ENCODE measurements around the gene TMEM232.

TMEM232 gene

DNA sequence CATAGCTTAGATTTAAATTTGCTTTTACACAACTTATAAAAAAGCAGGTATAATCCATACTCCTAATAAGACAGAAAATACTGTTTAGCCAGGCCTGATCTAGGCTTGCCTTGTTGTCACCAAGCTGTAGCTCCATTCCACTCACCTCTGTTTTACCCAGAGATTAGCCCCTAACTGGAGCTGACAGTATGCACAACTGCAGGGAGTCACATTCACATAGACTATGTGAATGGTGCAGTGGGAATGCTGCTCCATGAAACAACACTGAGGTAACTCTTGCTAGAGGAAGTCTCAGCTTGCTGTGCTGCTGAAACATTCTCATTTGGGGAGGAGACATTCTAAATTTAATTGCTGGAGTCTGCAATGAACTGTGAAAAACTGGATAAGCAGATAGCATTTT is 209.1 kb downstream of the TMEM232 start:
- no peak for DNase-seq (ENCODE audit: low read depth in 2 of 2)

GRCh38 chr5:110514030-110514429 is 212.4 kb downstream of the TMEM232 start:
- no peak for DNase-seq (ENCODE audit: low read depth in 2 of 2)

DNA sequence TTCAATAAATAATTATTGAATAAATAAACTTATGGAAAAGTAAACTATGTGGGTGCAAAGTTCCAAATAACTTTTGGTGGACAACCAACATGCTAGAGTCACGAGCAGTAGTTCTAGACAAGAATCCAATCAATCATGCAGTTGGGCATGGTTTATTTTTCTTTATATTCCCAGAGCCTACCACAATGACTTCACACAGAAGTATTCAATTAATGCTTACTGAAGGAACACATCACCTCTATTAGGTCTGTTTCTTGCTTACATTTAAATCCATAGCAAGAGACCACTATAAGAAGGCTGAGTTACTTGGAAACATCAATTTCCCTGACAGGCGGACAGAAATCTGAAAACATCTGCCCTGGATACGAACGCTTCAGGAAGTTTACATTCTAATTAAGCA is 214.2 kb downstream of the TMEM232 start:
- DNase-seq (ENCODE audit: low read depth in 2 of 2) = no peak

DNA sequence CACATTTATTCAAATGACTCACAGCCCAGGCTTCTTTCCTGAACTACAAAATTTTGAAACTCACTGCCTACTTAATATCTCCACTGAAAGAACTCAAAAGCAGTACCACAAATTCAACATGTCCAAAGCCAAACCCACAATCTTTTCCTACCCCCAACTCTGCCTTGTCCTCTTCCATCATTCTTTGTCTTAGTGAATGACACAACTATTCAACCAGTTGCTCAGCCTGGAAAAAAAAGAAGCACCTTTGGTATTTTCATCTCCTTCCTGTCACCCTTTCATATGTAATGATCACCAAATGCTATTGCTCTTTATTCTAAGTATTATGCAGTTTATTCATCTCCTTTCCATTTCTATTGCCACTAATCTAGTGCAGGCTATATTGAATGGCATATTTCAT is 216.3 kb downstream of the TMEM232 start:
- no peak for DNase-seq (ENCODE audit: low read depth in 2 of 2)

DNA sequence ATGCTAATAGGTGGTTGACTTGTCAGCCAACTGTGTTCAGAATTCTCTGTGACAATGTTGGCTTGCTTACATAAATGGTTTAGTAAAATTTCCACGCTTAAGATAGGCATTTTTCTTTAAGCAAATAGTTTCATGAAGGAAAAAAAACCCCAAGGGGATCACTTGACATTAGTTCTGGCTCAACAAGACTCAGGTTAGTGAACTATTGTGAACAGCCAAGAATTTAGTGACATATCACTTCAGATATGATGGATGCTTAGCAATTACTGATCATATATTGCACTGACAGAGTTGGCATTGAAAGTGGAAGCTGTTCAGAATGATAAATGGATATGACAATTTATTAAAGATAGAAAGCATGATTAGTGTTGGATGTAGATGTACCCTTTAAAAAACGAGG is 218.5 kb downstream of the TMEM232 start:
- DNase-seq (ENCODE audit: low read depth in 2 of 2) = no peak

- no peak for DNase-seq (ENCODE audit: low read depth in 2 of 2)
Measured at GRCh38 chr5:110506378-110506777, 220.1 kb downstream of the TMEM232 start.

DNA sequence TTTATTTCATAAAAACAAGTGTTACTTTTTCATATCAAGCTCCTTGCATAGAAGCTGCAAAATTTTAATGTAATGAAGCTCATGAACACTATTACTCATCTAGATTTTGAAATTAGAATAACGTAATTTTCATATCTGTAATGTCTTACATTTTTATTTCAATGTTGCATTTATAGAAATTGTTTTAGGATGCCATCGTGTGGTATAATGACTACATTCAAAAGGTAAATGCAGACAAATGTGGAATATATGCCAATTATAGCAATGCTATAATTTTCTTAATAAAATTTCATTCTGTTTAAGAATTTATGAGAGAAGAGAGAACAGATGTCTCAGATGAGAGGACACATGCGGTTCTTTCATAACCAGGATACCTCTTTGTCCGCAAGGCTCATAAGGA is 230.2 kb downstream of the TMEM232 start:
- no peak for DNase-seq (ENCODE audit: low read depth in 2 of 2)

- DNase-seq (ENCODE audit: low read depth in 2 of 2) = no peak
Measured at GRCh38 chr5:110492446-110492845, 234.0 kb downstream of the TMEM232 start.

GRCh38 chr5:110478895-110479294 is 247.6 kb downstream of the TMEM232 start:
- no peak for DNase-seq (ENCODE audit: low read depth in 2 of 2)

DNA sequence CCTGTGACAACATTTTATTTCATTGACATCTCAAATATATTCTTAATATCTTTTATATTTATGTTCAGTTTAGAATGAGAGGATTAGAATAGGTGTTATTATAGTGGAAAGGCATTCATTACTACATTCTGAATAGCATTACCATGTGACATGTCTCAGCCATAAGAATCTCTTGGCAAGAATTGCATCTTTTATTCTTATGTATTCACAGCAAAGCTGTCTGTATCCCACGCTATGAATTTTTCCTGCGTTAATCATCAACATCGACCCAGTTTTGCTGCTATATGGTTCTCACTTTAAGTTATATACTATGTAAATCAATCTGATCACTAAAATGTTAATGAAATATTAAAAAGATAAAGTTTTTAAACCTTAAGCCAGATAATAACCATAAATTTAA is 248.6 kb downstream of the TMEM232 start:
- no peak for DNase-seq (ENCODE audit: low read depth in 2 of 2)

DNA sequence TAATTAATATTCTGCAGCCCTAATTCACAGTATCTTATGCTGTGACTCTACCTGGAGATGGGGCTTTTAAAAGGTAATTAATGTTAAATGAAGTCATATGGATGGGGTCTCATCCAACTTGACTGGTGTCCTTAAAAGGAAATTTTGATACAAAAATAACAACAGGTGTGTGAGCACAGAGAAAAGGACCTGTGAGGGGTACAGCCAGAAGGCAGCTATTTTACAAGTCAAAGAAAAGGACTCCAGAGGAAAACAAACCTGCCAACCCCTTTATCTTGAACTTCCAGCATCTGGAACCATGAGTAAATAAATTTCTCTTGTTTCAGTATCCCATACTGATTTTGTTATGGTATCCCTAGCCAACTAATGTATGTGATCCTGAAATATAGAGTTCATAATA is 250.3 kb downstream of the TMEM232 start:
- no peak for DNase-seq (ENCODE audit: low read depth in 2 of 2)

- no peak for DNase-seq (ENCODE audit: low read depth in 2 of 2)
Measured at GRCh38 chr5:110475529-110475928, 250.9 kb downstream of the TMEM232 start.

GRCh38 chr5:110469486-110469885 is 257.0 kb downstream of the TMEM232 start:
- DNase-seq (ENCODE audit: low read depth in 2 of 2) = no peak

DNA sequence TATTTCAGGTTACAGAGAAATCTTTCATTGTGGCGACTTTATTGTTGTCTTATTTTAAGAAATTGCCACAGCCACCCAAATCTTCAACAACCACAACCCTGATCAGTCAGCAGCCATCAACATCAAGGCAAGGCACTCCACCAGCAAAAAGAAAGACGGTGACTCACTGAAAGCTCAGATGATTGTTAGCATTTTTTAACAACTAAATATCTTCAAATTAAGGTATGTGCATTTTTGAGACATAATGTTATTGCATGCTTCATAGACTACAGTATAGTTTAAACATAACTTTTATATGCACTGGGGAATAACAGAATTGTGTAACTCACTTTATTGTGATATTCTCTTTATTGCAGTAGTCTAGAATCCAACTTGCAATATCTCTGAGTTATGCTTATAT is 263.4 kb downstream of the TMEM232 start:
- no peak for DNase-seq (ENCODE audit: low read depth in 2 of 2)

DNA sequence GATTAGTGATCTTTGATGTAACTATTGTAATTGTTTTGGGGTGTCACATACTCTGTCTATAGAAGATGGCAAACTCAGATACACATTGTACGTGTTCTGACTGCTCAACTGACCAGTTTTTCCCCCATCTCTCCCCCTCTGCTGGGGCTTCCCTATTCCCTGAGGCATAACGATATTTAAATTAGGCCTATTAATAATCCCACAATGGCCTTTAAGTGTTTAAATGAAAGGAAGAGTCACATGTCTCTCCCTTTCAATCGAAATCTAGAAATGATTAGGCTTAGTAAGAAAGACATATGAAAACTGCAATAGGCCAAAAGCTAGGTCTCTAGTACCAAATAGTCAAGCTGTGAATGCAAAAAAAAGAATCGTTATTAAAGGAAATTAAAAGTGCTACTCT is 265.6 kb downstream of the TMEM232 start:
- no peak for DNase-seq (ENCODE audit: low read depth in 2 of 2)

GRCh38 chr5:110458313-110458712 is 268.2 kb downstream of the TMEM232 start:
- DNase-seq (ENCODE audit: low read depth in 2 of 2) = no peak

GRCh38 chr5:110442856-110443255 is 283.6 kb downstream of the TMEM232 start:
- DNase-seq (ENCODE audit: low read depth in 2 of 2) = no peak

DNA sequence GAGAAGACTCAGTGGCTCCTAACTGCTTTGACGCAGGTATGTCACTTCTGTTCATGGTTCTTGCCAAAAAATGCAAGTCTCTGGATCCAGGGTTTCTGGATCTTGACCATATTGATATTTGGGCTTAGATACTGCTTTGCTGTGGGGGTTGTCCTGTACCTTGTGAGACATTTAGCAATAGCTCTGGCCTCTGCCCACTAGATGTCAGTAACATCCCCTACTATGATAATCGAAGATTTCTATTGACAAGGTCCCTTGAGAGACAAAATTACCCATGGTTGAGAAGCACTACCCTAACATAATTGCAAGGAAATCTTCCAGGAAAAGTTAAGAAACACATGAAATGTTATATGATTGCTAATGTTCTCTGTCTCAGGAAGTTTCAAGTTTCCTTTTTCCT is 285.4 kb downstream of the TMEM232 start:
- DNase-seq (ENCODE audit: low read depth in 2 of 2) = no peak

DNA sequence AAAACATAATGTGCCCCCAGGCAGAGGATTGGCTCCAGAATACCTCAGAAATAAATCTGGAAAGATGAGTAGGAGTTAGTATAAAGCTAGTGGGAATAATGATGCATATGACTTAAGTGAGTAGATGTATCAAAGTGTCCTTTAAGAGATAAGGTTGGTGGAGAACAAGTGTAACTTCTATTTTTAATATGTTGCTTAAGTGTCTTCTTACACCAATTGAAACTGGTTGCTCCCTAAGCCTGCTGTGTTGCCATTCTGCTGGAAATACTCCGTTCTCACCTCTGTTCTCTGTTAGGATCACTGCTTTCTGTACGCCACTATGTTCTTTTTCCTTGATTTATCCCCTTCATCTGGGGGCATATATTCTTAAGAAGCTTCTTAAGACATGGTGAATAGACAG is 286.4 kb downstream of the TMEM232 start:
- no peak for DNase-seq (ENCODE audit: low read depth in 2 of 2)

- no peak for DNase-seq (ENCODE audit: low read depth in 2 of 2)
Measured at GRCh38 chr5:110439296-110439695, 287.2 kb downstream of the TMEM232 start.

- DNase-seq (ENCODE audit: low read depth in 2 of 2) = no peak
Measured at GRCh38 chr5:110435207-110435606, 291.3 kb downstream of the TMEM232 start.

DNA sequence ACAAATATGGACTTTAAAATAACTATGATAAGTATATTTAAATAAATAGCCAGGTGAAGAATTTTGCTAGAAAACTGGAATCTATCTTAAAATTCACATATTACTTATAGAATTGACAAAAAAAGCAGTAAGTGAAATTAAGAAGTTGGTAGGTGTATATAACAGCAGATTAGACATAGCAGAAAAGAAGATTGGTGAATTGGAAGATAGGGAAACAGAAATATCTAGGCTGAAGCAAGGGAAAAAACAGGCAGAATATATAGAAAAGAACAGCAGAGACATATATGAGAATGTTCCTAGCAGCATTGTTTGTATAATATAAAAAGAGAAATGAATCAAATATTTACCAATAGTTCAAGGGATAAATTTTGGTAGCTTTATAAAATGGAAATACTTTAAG is 294.9 kb downstream of the TMEM232 start:
- DNase-seq (ENCODE audit: low read depth in 2 of 2) = no peak

GRCh38 chr5:110414360-110414759 is 312.1 kb downstream of the TMEM232 start:
- DNase-seq (ENCODE audit: low read depth in 2 of 2) = no peak

GRCh38 chr5:110413856-110414255 is 312.6 kb downstream of the TMEM232 start:
- no peak for DNase-seq (ENCODE audit: low read depth in 2 of 2)

GRCh38 chr5:110409571-110409970 is 316.9 kb downstream of the TMEM232 start:
- no peak for DNase-seq (ENCODE audit: low read depth in 2 of 2)
